ENCODE measurements around the gene KIF4A.

Gene KIF4A

GRCh38 chrX:70410921-70411320, 121.0 kb downstream of the KIF4A start:
- DNase-seq: no peak

- no peak for DNase-seq
These were observed 121.6 kb downstream of the KIF4A start for GRCh38 chrX:70411475-70411874.

- DNase-seq: no peak
These were observed 131.7 kb downstream of the KIF4A start for GRCh38 chrX:70421618-70422017.

GRCh38 chrX:70422851-70423341, 133.0 kb downstream of the KIF4A start, which contains the start of gene GDPD2:
GDPD2 (plus strand) TSS chrX:70423314; CDS start chrX:70424985, 1,671 bp downstream.
- DNase-seq: no peak

GRCh38 chrX:70423936-70424675, 134.2 kb downstream of the KIF4A start:
- DNase-seq: no peak

GRCh38 chrX:70424801-70425200, 134.9 kb downstream of the KIF4A start:
- no peak for DNase-seq

GRCh38 chrX:70426286-70427278, 136.7 kb downstream of the KIF4A start:
- DNase-seq: no peak

GRCh38 chrX:70427365-70427764, 137.5 kb downstream of the KIF4A start:
- no peak for DNase-seq

- no peak for DNase-seq
These were observed 139.9 kb downstream of the KIF4A start for GRCh38 chrX:70429759-70430158.

GRCh38 chrX:70432936-70433847, 143.3 kb downstream of the KIF4A start:
- DNase-seq: peak; percentile 24

- DNase-seq: peak; percentile 42
These were observed 144.0 kb downstream of the KIF4A start for GRCh38 chrX:70433848-70434351.

GRCh38 chrX:70434352-70434866, 144.5 kb downstream of the KIF4A start:
- peak; percentile 52 for DNase-seq

GRCh38 chrX:70434914-70435586, 145.1 kb downstream of the KIF4A start:
- DNase-seq: no peak

- DNase-seq: no peak
These were observed 146.4 kb downstream of the KIF4A start for GRCh38 chrX:70436343-70436742.

GRCh38 chrX:70437011-70437410, 147.1 kb downstream of the KIF4A start:
- DNase-seq: peak; percentile 40

- no peak for DNase-seq
These were observed 148.2 kb downstream of the KIF4A start for GRCh38 chrX:70437921-70438665.

- no peak for DNase-seq
These were observed 149.1 kb downstream of the KIF4A start for GRCh38 chrX:70439016-70439415.

GRCh38 chrX:70442224-70442623, 152.3 kb downstream of the KIF4A start:
- no peak for DNase-seq

GRCh38 chrX:70444326-70444945, 154.5 kb downstream of the KIF4A start, which contains the start of gene DLG3:
DLG3 (plus strand) TSS chrX:70444835; CDS start chrX:70445202, 367 bp downstream.
- no peak for DNase-seq

Data from inflammatory macrophage treated with lipopolysaccharide for 4 hours (primary cell).